WTC11 (cell line): ENCODE data around the gene TMEM127.

Experiments used
- PRRX2 ChIP-seq: fragments of 250-450 bp; sonication (Bioruptor Pico); IDR thresholded peaks from 2 replicates; pipeline ENCODE4 v1.8.0; 2021; ENCODE audit warnings: mild to moderate bottlenecking
- TF ChIP-seq, protein P1 (sequence below): sonication (generic); formaldehyde crosslinking; IDR thresholded peaks from 2 replicates; pipeline ENCODE4 v1.8.0; 2022; ENCODE audit warnings: mild to moderate bottlenecking, missing genetic modification reagents
- TF ChIP-seq, protein P2 (sequence below): fragments of 200-600 bp; IDR thresholded peaks from 2 replicates; pipeline ENCODE4 v1.8.0; 2022; ENCODE audit warnings: antibody characterized with exemption
- TF ChIP-seq, protein P3 (sequence below): sonication (generic); formaldehyde crosslinking; IDR thresholded peaks from 2 replicates; pipeline ENCODE4 v1.8.1; 2022; ENCODE audit warnings: mild to moderate bottlenecking, moderate library complexity, missing genetic modification reagents
- TF ChIP-seq, protein P4 (sequence below): sonication (generic); formaldehyde crosslinking; IDR thresholded peaks from 2 replicates; pipeline ENCODE4 v1.8.0; 2022; ENCODE audit warnings: mild to moderate bottlenecking, missing genetic modification reagents

DNA sequence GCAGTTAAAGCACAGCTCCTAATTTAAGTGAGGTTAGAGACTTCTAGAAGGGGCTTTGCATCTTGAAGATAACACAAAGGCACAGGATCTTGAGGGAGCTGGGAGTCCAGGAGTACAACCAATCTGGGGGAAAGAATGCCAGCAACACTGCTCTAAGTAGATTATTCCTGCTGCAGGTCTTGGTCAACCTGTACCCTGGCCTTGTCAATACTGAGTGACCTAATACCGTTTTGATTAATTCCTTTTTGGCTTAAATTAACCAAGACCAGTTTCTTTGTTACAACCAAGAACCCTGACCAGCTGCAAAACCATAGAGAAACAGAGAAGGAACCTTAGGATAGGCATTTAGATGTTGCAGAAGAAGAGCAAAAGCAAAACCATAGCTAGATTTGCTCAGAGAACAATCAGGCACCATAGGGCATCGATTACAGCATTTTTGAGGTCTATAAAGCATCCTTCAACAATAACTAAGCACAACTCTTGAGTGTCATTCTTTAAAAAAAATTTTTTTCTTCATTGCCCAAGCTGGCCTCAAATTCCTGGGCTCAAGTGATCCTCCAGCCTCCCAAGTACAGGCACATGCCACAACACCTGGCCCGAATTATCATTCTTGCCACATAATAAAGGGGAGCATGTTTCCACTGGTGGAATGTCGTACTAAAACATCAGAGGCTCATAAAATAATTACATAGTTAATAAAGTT, 63.5 kb downstream of the TMEM127 start:
- TF ChIP-seq, protein P1, sequence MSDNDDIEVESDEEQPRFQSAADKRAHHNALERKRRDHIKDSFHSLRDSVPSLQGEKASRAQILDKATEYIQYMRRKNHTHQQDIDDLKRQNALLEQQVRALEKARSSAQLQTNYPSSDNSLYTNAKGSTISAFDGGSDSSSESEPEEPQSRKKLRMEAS (CRISPR knock-in tag), result no peak
- TF ChIP-seq, protein P2, sequence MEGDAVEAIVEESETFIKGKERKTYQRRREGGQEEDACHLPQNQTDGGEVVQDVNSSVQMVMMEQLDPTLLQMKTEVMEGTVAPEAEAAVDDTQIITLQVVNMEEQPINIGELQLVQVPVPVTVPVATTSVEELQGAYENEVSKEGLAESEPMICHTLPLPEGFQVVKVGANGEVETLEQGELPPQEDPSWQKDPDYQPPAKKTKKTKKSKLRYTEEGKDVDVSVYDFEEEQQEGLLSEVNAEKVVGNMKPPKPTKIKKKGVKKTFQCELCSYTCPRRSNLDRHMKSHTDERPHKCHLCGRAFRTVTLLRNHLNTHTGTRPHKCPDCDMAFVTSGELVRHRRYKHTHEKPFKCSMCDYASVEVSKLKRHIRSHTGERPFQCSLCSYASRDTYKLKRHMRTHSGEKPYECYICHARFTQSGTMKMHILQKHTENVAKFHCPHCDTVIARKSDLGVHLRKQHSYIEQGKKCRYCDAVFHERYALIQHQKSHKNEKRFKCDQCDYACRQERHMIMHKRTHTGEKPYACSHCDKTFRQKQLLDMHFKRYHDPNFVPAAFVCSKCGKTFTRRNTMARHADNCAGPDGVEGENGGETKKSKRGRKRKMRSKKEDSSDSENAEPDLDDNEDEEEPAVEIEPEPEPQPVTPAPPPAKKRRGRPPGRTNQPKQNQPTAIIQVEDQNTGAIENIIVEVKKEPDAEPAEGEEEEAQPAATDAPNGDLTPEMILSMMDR, result no peak
- TF ChIP-seq, protein P3, sequence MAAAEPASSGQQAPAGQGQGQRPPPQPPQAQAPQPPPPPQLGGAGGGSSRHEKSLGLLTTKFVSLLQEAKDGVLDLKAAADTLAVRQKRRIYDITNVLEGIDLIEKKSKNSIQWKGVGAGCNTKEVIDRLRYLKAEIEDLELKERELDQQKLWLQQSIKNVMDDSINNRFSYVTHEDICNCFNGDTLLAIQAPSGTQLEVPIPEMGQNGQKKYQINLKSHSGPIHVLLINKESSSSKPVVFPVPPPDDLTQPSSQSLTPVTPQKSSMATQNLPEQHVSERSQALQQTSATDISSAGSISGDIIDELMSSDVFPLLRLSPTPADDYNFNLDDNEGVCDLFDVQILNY (CRISPR knock-in tag), result no peak
- TF ChIP-seq, protein P4, sequence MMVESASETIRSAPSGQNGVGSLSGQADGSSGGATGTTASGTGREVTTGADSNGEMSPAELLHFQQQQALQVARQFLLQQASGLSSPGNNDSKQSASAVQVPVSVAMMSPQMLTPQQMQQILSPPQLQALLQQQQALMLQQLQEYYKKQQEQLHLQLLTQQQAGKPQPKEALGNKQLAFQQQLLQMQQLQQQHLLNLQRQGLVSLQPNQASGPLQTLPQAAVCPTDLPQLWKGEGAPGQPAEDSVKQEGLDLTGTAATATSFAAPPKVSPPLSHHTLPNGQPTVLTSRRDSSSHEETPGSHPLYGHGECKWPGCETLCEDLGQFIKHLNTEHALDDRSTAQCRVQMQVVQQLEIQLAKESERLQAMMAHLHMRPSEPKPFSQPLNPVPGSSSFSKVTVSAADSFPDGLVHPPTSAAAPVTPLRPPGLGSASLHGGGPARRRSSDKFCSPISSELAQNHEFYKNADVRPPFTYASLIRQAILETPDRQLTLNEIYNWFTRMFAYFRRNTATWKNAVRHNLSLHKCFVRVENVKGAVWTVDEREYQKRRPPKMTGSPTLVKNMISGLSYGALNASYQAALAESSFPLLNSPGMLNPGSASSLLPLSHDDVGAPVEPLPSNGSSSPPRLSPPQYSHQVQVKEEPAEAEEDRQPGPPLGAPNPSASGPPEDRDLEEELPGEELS (CRISPR knock-in tag), result no peak
- no peak for TF ChIP-seq PRRX2 (CRISPR knock-in tag)
